A673 (cell line): ENCODE results near the gene BPIFA2.

Experiments used
- CTCF ChIP-seq: fragments of 300-800, 200-600 bp; sonication (generic); conservative IDR thresholded peaks from 2 replicates; pipeline ENCODE4 v1.5.1; 2017; ENCODE audit warnings: low read depth, mild to moderate bottlenecking, antibody characterized with exemption, low read length, moderate library complexity, mixed read lengths
- EZH2 ChIP-seq: fragments of 200-600 bp; sonication (generic); IDR thresholded peaks from 2 replicates; pipeline ENCODE4 v1.6.1; 2017; ENCODE audit warnings: borderline replicate concordance, low read depth, mild to moderate bottlenecking, mixed read lengths, antibody characterized with exemption, low read length; ENCODE audit not compliant: poor library complexity, severe bottlenecking

GRCh38 chr20:33169176-33169794 is 1.3 kb downstream of the BPIFA2 start:
- TF ChIP-seq CTCF = peak; percentile 57
- TF ChIP-seq EZH2 = no peak
